ENCODE measurements around the gene JAGN1. TPM values are rescaled to one million over a fixed set of nuclear protein-coding genes. Genes with fewer than 3 reads are reported as not detected.
"Not testable (repeated sequence)": the region's sequence is repeated elsewhere in the genome, so short reads cannot be mapped to it uniquely, and the experiment has no call there.

JAGN1 gene
- total RNA-seq, 1 donor from 2014 or later: 35.3 TPM

DNA sequence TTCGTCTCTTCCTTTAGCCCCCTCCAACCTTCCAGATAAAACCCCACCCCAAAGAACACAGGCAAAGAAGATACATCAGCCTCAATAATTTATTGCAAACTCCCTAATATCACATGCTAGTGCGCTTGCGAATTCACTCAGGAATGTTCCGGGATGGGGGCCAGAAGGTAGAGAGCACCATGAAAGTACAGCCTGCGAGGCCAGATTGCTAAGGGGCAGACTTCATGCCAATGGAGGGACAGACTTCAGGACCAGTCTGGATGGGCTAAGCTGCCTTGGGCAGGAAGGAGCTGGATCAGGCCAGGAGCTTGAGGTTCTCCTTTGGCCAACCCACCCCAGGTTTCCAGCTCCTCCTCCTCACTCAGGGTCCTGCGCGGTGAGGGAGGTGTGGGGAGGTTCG lies 23.8 kb upstream of the JAGN1 start:
- DNase-seq (ENCODE audit: low read depth, low spot score): no peak

GRCh38 chr3:9867106-9867505 lies 23.3 kb upstream of the JAGN1 start:
- no peak for DNase-seq (ENCODE audit: low read depth, low spot score)

- DNase-seq (ENCODE audit: low read depth, low spot score): no peak
Measured at GRCh38 chr3:9869955-9870354, 20.5 kb upstream of the JAGN1 start.

- no peak for DNase-seq (ENCODE audit: low read depth, low spot score)
Measured at GRCh38 chr3:9870978-9871377, 19.4 kb upstream of the JAGN1 start.

- DNase-seq (ENCODE audit: low read depth, low spot score): not testable (repeated sequence)
Measured at GRCh38 chr3:9872067-9872466, 18.3 kb upstream of the JAGN1 start.

- no peak for DNase-seq (ENCODE audit: low read depth, low spot score)
Measured at GRCh38 chr3:9875448-9875847, 15.0 kb upstream of the JAGN1 start.

DNA sequence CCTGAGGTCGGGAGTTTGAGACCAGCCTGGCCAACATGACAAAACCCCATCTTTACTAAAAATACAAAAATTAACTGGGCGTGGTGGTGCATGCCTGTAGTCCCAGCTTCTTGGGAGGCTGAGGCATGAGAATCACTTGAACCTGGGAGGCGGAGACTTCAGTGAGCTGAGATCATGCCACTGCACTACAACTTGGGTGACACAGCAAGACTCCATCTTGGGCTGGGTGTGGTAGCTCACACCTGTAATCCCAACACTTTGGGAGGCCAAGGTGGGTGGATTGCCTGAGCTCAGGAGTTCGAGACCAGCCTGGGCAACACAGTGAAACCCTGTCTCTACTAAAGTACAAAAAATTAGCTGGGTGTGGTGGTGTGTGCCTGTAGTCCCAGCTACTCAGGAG lies 14.2 kb upstream of the JAGN1 start:
- not testable (repeated sequence) for DNase-seq (ENCODE audit: low read depth, low spot score)

- no peak for DNase-seq (ENCODE audit: low read depth, low spot score)
Measured at GRCh38 chr3:9876991-9877390, 13.4 kb upstream of the JAGN1 start.

GRCh38 chr3:9878700-9879099 lies 11.7 kb upstream of the JAGN1 start:
- no peak for DNase-seq (ENCODE audit: low read depth, low spot score)

- DNase-seq (ENCODE audit: low read depth, low spot score): no peak
Measured at GRCh38 chr3:9879830-9880549, 10.4 kb upstream of the JAGN1 start, which contains the start of gene CIDEC. Gene CIDEC (minus strand): TSS chr3:9880253. CDS start chr3:9878486, 1,767 bp downstream.

GRCh38 chr3:9881441-9881840 lies 9.0 kb upstream of the JAGN1 start:
- DNase-seq (ENCODE audit: low read depth, low spot score): no peak

GRCh38 chr3:9883706-9884554 lies 6.5 kb upstream of the JAGN1 start:
- no peak for DNase-seq (ENCODE audit: low read depth, low spot score)

- no peak for DNase-seq (ENCODE audit: low read depth, low spot score)
Measured at GRCh38 chr3:9884555-9885165, 5.8 kb upstream of the JAGN1 start.

DNA sequence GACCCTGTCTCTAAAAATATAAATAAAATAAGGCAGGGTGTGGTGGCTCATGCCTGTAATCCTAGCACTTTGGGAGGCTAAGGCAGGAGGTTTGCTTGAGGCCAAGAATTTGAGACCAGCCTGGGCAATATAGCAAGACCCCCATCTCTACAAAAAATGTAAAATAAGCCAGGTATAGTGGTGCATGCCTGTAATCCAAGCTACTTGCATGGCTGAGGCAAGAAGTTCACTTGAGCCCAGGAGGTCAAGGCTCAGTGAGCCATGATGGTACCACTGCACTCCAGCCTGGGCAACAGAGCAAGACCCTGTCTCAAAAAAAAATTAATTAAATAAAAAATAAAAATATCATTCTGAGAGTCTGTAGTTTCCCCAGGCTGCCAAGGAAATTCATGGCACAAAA lies 4.1 kb upstream of the JAGN1 start:
- no peak for DNase-seq (ENCODE audit: low read depth, low spot score)

DNA sequence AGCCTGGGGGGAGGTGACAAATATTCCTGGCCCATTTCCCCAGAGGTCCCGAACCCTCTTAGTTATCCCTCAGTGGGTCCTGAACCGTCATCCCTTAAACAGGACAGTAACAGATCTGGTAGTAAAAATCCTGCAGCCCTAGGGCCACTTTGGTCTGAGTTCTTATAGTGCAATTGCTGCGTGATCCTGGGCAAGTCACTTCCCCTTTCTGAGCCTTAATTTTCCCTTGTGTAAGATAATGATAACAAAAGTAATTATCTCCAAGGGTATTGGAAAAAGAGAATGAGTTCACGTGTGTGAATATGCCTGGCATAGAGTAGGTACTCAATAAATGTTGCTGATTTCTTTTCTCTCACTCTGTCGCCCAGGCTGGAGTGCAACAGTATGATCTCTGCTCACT lies 2.9 kb upstream of the JAGN1 start:
- no peak for DNase-seq (ENCODE audit: low read depth, low spot score)

DNA sequence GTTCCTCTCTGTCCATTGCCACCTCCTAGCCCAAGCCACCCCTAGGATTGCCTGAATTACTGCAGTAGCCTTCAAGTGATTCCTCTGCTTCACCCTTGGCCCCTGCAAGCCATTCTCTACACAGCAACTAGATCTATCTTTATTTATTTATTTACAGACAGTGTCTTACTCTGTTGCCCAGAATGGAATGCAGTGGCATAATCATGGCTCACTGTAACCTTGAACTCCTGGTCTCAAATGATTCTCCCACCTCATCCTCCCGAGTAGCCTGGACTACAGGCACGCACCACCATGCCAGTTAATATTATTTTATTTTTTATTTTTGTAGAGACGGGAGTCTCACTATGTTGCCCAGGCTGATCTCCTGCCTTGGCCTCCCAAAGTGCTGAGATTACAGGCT lies 1.9 kb upstream of the JAGN1 start:
- DNase-seq (ENCODE audit: low read depth, low spot score): no peak

DNA sequence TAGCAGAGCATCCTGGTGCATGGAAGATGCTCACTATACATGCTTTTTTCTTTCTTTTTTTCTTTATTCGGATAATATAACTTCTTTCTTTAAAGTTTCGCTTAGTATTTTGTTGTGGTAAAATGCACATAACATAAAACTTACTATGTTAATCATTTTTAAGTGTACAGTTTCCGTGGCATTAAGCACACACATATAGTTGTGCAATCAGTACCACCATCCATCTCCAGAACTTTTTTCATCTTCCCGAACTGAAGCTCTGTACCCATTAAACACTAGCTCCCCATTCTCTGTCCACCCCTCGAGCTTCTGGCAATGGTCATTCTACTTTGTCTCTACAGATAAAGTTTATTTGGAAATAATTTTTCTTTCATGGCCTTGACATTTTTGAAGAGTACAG lies 1.0 kb upstream of the JAGN1 start:
- DNase-seq (ENCODE audit: low read depth, low spot score): no peak

DNA sequence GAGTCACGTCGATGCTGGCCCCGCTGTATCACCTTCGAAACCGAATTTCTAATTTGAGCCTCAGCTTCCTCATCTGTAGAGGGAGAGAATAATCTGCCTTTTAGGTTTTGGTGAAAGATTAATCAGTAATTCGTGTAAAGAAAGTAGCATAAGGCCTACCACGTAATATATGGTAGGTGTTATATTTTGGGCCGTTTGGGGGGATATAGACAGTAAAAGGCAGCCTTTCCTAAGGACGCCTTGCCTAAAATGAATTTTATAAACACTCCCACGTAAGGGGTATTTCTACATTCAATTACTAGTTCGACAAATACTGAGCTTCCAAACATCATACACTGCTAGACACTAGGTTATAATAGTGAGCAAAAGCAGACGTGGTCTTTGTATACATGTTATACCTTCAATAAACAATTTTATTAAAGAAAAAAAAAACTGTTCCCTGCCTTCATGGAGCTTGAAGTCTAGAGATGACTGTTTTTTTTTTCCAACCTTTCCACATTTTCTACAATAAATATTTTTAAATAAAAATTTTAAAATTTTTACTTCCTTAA lies 737 bp downstream of the JAGN1 start:
- no peak for DNase-seq (ENCODE audit: low read depth, low spot score)

- no peak for DNase-seq (ENCODE audit: low read depth, low spot score)
Measured at GRCh38 chr3:9893739-9894138, 3.3 kb downstream of the JAGN1 start.

GRCh38 chr3:9895715-9896114 lies 5.3 kb downstream of the JAGN1 start:
- not testable (repeated sequence) for DNase-seq (ENCODE audit: low read depth, low spot score)

DNA sequence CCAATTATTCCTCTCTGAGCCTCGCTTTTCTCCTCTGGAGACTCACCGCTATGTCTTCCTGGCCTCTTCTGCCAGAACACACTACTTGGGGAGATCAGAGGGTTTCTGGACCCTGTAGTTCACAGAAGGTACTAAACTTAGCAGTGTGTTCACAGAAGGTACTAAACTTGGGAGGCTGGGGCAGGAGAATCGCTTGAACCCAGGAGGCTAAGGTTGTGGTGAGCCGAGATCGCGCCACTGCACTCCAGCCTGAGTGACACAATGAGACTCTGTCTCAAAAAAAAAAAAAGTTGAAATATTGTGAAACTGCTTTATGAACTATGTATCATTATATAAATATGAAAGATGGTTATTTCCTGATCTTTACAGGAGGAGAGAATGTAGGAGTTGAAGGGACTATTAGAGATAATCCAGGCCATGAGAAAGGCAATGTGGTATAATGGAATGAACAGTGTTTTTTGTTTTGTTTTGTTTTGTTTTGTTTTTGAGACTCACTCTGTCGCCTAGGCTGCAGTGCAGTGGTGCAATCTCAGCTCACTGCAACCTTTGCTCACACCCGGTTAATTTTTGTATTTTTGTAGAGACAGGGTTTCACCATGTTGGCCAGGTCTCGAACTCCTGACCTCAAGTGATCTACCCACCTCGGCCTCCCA lies 6.5 kb downstream of the JAGN1 start:
- DNase-seq (ENCODE audit: low read depth, low spot score): not testable (repeated sequence)
